ENCODE data around the gene RYR3. TPM values are rescaled to one million over a fixed set of nuclear protein-coding genes. Genes with fewer than 3 reads are reported as not detected.

The RYR3 gene
- total RNA-seq, 1 experiment from 2014 or later, result 0.72 TPM

DNA sequence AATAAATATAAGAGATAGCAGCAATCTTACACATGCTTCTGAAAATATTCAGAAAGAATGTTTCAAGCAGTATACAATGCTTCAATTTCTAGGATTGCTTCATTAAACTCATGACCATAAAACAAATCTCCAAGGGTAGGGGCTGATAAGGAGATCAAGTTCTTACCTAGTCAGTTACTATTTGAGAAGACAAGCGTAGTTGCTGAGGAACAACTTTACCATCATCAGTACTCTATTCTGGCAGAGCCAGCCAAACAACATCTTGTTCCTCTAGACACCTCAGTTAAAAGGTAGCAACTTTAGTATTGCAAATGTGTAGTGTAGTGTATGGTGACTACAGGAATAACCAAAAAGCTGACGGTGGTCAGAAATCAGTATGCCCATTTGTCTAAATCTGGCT, 572.2 kb downstream of the RYR3 start:
- no peak for DNase-seq (ENCODE audit: low spot score)

DNA sequence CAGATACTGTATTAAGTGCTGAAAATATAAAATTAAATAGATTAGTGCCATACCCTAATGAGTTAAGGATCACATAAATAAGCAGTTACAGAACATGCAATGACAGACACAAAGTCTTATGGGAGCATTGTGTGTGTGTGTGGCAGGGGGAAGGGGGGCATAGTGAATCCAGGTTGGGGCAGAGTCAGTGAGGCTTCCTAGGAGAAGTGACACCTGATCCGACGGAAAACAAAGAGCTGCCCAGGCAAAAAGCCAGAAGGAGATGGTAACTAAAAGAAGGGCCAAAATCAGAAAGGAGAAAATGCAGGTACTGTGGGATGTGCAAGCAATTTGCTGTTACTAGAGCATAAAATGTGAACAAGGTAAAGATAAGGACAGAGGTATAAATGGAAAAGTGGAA, 577.4 kb downstream of the RYR3 start:
- no peak for DNase-seq (ENCODE audit: low spot score)

DNA sequence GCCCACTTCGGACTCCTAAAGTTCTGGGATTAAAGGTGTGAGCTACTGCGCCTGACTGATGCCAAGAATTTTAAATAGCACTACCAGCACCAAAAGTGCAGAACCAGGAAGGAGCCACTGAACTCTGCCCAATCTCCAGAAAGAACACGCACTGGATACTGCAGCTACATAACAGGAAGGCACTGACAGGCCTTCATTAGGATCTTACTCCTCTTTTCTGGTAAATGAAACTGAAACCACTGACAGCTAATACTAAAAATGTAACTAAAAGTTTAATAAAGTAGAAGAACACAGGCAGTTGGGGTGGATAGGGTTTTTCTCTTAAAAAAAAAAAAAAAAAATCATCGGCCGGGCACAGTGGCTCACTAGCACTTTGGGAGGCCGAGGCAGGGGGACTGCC, 583.4 kb downstream of the RYR3 start:
- DNase-seq (ENCODE audit: low spot score), result no peak

DNA sequence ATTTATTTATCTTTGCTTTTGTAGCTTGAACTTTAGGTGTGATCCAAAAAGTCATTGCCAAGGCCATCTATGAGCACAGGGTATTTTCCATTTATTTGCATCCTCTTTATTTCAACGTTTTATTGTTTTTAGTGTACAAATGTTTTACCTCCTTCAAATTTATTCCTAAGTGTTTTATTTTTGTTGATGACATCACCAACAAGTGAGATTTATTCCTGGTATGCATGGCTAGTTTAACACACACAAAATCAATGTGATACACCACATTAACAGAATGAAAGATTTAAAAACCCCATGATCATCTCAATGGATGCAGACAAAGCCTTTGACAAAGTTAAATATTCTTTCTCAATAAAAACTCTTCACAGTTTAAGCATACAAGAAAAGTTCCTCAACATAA, 591.3 kb downstream of the RYR3 start:
- no peak for DNase-seq (ENCODE audit: low spot score)

DNA sequence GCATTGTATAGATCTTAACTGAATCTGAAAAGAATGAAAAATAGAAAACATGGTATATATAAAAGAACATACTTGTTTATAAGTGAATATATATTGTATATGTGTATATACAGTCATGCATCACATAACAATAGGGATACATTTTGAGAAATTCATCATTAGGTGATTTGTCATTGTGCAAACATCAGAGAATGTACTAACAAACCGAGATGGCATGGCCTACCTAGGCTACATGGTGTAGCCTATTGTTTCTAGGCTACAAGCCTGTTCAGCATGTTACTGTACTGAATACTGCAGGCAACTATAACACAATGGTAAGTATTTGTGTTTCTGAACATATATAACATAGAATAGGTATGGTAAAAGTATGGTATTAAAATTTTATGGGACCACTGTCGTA, 592.9 kb downstream of the RYR3 start:
- no peak for DNase-seq (ENCODE audit: low spot score)

DNA sequence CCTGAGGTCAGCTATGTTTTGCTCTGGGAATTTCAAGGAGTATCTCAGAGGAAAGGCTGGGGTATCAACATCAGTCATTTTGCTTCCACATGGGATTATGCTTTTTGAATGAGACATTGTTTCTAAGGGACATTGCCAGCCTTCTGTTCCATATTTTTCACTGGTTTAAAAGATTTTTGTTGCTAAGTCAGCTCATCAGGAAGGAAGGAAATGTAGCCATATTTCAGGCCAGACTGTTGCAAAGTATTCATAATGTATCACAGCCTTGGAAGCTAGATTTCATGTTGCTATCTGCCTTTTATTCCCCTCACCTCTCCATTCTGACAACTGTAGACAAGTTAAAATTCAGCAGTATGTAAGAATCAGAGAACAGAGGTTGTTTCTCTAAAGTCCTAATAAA, 596.6 kb downstream of the RYR3 start:
- no peak for DNase-seq (ENCODE audit: low spot score)

DNA sequence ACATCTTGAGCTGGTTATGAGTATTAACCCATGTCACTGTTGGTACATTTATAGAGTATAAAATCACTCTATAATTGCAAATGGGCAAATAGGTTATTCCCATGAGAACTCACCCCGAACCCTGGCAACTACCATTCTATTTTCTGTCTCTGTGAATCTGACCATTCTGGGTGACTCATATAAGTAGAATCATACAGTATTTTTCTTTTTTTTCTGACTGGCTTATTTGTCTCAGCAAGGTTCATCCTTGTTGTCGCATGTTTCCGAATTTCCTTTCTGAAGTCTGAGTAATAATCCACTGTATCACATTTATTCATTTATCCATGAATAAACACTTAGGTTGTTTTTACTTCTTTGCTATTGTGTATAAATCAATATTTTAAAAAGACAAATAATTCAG, 597.6 kb downstream of the RYR3 start:
- DNase-seq (ENCODE audit: low spot score), result no peak

DNA sequence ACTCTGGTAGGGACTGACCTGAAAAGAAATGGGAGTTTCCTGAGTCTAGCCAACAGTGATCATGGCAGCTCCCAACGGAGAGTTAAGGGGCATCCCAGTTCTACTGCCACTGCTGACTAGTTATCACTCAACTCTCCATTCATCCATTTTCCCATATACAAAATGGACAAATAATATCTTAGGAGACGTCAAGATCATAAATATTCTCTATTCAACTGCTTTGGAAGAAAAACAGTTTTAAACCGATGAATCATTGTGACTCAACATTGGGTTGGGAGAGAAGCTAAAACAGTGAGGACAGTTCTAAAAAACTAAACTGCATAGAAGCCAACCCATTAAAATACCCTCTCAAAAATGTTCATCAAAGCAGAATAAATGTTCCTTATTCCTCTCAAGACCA, 600.0 kb downstream of the RYR3 start:
- no peak for DNase-seq (ENCODE audit: low spot score)

DNA sequence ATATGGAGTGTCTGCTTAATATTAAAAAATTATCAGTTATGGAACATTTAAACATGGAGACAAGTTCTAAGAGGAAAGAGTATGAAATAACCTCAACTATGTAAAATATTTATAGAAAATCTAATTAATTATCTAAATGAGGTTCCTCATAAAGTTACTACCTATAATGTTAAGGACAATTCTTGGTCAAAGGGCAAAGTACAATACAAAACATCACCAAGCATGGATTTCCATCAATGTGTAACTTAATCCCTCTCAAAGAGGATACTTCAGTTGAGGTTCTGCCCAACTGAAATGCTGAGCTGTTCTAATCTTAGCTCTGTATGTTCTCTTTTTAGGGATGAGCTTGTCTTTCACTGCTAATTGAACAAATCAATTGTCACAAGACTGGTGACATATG, 601.6 kb downstream of the RYR3 start:
- DNase-seq (ENCODE audit: low spot score), result no peak

DNA sequence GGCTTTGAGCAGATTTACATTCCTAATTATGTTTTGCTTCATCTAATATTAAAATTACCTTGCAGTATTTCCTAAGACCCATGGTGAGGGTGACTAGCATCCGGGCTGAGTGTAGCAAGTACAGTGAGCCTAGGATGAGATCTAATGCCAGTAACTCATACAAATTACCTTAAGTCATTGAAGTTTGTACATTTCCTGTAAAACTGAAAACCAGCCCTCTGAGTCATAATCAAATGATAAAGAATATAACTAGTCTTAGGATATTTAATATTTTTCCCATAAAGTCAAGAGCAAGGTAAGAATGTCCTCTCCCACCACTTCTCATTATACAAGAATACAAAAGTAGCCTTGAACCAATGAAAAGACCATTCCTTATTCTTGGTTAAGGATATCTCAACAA, 602.7 kb downstream of the RYR3 start:
- DNase-seq (ENCODE audit: low spot score), result no peak

Other genes with a start within 250 kb of the RYR3 start
- gene FMN1, start 116.3 kb upstream of the RYR3 start, total RNA-seq (2014; rRNA removed; shearing (Covaris generic)), result 3.6 TPM in 2 replicates